ENCODE data around the gene SNAP47.

Gene SNAP47

DNA sequence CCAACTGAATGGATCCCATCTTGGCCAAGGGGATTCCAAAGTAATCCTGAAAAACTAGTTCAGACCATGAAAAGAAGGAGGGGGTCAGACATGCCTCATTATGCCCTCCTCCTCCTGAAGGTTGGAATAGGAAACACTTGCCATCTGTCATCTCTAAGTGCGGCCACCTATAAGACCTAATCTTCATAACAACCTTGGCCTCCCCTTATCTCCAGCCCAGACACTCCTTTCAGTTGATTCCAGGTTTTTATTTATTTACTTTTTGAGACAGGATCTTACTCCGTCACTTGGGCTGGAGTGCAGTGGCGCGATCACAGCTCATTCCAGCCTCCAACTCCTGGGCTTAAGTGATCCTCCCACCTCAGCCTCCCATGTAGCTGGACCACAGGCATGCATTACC, 19.7 kb downstream of the SNAP47 start:
- TF ChIP-seq CTCF (IDR thresholded peaks at IDR 0.05; ENCODE audit: low read depth, low read length), result no peak
- no peak overlapping the region for H3K4me3 ChIP-seq (ENCODE audit: low read depth, low read length)

DNA sequence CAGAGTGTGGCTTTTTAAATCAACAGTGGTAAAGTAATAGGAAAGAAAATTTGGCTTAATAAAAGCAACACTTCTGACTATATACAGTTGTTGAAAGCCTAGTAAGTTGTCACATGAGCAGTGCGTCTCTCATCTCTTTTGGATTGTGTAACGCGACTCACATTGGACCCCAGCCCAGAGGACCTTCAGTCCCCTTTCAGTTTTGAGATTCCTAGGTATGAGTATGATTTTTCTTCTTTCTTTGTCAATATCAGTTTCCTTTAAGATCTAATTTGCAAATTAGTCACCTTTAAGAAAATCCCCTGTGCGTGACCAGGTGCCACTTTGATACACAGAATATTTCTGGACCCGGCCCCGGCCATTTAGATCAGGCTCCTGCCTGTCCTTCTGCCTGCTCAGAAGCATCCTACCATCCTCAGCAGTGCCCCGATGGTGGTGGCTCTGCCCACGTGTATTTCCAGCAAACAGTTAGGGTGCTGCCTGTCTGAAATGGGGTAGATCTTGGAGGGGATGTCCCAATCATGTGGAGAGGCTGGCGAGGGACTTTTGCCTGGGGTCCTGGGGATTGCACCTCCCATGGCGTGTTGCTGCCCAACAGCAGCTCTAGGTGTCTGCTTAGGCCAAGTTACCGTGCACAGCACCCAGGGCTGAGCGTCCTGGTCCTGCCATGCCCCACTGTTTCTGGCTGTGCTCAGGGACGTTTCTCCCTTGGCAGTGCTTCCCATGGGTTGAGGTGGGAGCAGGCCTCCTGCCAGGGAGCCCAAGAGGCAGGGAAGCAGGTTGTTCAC, 21.1 kb downstream of the SNAP47 start:
- TF ChIP-seq CTCF (IDR thresholded peaks at IDR 0.05; ENCODE audit: low read depth, low read length), result no peak
- no peak overlapping the region for H3K4me3 ChIP-seq (ENCODE audit: low read depth, low read length)

- TF ChIP-seq CTCF (IDR thresholded peaks at IDR 0.05; ENCODE audit: low read depth, low read length), result no peak
- no peak overlapping the region for H3K4me3 ChIP-seq (ENCODE audit: low read depth, low read length)
Measured at GRCh38 chr1:227757781-227758180, 22.5 kb downstream of the SNAP47 start.

GRCh38 chr1:227758366-227758765, 23.1 kb downstream of the SNAP47 start:
- H3K4me3 ChIP-seq (ENCODE audit: low read depth, low read length), result no peak overlapping the region
- no peak for TF ChIP-seq CTCF (IDR thresholded peaks at IDR 0.05; ENCODE audit: low read depth, low read length)

DNA sequence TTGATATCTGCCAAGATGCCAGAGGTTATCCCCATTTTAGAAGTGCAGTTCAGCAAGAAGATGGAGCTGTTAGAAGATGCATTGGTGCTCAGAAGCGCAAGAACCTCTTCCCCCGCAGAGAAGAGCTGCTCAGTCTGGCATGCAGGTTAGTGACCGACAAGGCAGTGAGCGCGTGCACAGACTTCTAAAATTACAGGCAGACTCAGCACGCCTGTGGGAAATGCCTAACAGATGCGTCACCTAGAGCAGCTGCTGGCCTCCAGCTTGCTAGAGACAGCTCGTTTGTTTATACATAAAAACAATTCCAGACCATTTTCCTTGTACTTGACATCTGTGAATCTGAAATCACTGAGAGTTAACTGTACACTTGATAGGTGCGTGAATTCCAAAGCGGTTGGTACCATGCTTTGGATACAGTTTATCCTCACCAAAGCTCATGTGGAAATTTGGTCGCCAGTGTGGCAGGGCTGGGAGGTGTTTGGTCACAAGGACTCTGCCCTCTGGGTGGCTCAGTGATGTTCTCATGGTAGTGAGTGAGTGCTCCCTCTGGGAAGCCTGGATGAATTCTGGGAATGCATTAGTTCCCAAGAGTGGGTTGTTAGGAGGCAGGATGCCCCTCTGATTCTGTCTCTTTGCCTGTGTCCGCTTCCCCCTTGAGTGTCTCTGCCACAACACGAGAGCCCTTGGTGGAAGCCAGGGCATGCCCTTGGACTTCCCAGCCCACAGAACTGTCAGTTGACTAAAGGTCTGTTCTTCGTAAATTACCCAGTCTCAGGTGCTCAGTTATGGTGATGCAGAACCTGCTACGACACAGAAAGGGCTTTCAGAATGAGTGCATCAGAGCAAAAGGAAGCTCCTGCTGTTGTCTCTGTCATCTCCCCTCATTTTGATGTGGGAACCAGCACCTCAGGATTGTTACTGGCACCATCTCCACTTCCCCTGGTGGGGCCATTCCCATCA, 24.4 kb downstream of the SNAP47 start:
- TF ChIP-seq CTCF (IDR thresholded peaks at IDR 0.05; ENCODE audit: low read depth, low read length), result no peak
- H3K4me3 ChIP-seq (ENCODE audit: low read depth, low read length), result 0 out of 2 replicates have a peak overlapping the region, but pooled peaks have one; percentile 4

- no peak overlapping the region for H3K4me3 ChIP-seq (ENCODE audit: low read depth, low read length)
- no peak for TF ChIP-seq CTCF (IDR thresholded peaks at IDR 0.05; ENCODE audit: low read depth, low read length)
Measured at GRCh38 chr1:227760377-227760776, 25.1 kb downstream of the SNAP47 start.
